Measurements from ENCODE around the gene AGBL4.

AGBL4 gene

DNA sequence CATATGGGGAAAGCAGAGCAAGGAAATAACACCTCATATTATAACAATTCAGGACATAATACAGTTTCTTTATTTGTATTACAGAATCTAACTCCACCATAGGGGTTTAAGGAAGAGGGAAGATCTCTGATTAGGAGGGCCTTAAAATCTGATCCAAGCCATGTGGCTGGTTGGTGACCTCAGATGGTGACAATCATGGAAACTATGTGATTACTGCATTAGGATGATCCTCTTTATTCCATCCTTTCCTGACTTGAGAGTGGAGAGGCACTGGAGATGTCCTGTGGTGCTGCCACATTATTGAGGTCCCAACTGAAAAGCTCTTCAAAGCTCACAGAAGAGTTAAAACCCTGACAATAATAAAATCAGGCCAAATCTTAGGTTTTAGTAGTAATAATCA lies 1078.9 kb downstream of the AGBL4 start:
- Histone ChIP-seq H3K9ac (ENCODE audit: low read depth, low read length) (no peak overlapping the region), H2AFZ (ENCODE audit: low read depth, low read length) (no peak overlapping the region), H3K4me1 (ENCODE audit: insufficient read depth, low read length) (no peaks in the 10 kb centered on the region), H3K27me3 (ENCODE audit: insufficient read depth, low read length, poor library complexity) (no peaks in the 10 kb centered on the region), H3K9me3 (ENCODE audit: insufficient read depth, low read length, severe bottlenecking) (no peaks in the 10 kb centered on the region), H3K27ac (ENCODE audit: low read length) (no peak overlapping the region), H4K20me1 (ENCODE audit: insufficient read depth, low read length) (no peaks in the 10 kb centered on the region), H3K79me2 (ENCODE audit: insufficient read depth, low read length) (no peaks in the 10 kb centered on the region), H3K36me3 (ENCODE audit: insufficient read depth, low read length) (no peaks in the 10 kb centered on the region), H3K4me2 (ENCODE audit: insufficient read depth, low read length) (no peak overlapping the region), H3K4me3 (ENCODE audit: low read depth in 1 of 2, low read length in 2 of 2) (no peak overlapping the region)
- TF ChIP-seq EZH2 (IDR thresholded peaks at IDR 0.05; ENCODE audit: borderline replicate concordance, low read depth, low read length, severe bottlenecking) (no peak), CTCF (IDR thresholded peaks at IDR 0.05; ENCODE audit: borderline replicate concordance, extremely low read depth, low read length, poor library complexity, severe bottlenecking) (no peak)
- DNase-seq (no peak), ATAC-seq (ENCODE audit: insufficient read depth, low read depth) (no peak)

DNA sequence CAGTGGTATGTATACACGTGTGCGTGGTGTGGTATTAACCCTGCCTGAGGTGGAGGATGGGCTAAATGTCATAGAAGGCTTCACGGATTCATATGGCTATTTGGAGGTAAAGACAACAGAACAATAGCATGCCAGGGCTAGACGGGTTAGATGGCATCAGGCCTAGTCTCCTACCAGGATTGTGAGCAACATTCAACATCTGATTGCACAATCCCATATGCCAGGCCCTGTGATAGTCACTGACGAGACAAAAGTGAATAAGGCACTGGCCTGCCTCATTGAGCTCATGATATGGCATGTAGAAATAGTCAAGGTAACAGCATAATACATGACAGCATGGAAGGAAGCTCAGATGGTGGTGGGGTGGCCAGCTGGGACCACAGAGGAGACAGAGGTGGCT lies 1079.9 kb downstream of the AGBL4 start:
- ATAC-seq (ENCODE audit: insufficient read depth, low read depth) (no peak), DNase-seq (no peak)
- Histone ChIP-seq H3K4me3 (ENCODE audit: low read depth in 1 of 2, low read length in 2 of 2) (no peak overlapping the region), H2AFZ (ENCODE audit: low read depth, low read length) (no peak overlapping the region), H3K4me1 (ENCODE audit: insufficient read depth, low read length) (no peaks in the 10 kb centered on the region), H3K79me2 (ENCODE audit: insufficient read depth, low read length) (no peaks in the 10 kb centered on the region), H3K36me3 (ENCODE audit: insufficient read depth, low read length) (no peaks in the 10 kb centered on the region), H3K4me2 (ENCODE audit: insufficient read depth, low read length) (no peak overlapping the region), H3K9ac (ENCODE audit: low read depth, low read length) (no peak overlapping the region), H4K20me1 (ENCODE audit: insufficient read depth, low read length) (no peaks in the 10 kb centered on the region), H3K27ac (ENCODE audit: low read length) (no peak overlapping the region), H3K27me3 (ENCODE audit: insufficient read depth, low read length, poor library complexity) (no peaks in the 10 kb centered on the region), H3K9me3 (ENCODE audit: insufficient read depth, low read length, severe bottlenecking) (no peaks in the 10 kb centered on the region)
- TF ChIP-seq CTCF (IDR thresholded peaks at IDR 0.05; ENCODE audit: borderline replicate concordance, extremely low read depth, low read length, poor library complexity, severe bottlenecking) (no peak), EZH2 (IDR thresholded peaks at IDR 0.05; ENCODE audit: borderline replicate concordance, low read depth, low read length, severe bottlenecking) (no peak)

DNA sequence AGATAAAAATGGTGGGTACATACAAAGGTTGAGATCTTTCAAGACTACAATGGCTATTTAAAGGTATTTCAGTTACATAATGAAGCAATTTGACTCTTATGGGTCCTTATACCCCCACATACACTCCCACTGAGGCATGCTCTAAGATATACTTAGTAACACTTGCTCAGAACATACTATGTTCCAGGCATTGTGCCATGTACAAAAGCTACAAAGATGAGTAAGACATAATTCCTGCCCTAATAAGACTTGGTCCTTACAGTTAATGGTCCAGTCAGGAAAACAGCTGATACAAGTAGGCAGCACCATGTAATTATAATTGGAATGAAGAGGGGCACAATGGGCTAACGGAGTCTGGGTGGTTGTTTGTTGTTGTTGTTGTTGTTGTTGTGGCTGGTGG lies 1080.4 kb downstream of the AGBL4 start:
- Histone ChIP-seq H2AFZ (ENCODE audit: low read depth, low read length) (no peak overlapping the region), H3K9me3 (ENCODE audit: insufficient read depth, low read length, severe bottlenecking) (no peaks in the 10 kb centered on the region), H3K4me2 (ENCODE audit: insufficient read depth, low read length) (no peak overlapping the region), H3K4me3 (ENCODE audit: low read depth in 1 of 2, low read length in 2 of 2) (no peak overlapping the region), H3K4me1 (ENCODE audit: insufficient read depth, low read length) (no peaks in the 10 kb centered on the region), H4K20me1 (ENCODE audit: insufficient read depth, low read length) (no peaks in the 10 kb centered on the region), H3K36me3 (ENCODE audit: insufficient read depth, low read length) (no peaks in the 10 kb centered on the region), H3K27ac (ENCODE audit: low read length) (no peak overlapping the region), H3K9ac (ENCODE audit: low read depth, low read length) (no peak overlapping the region), H3K79me2 (ENCODE audit: insufficient read depth, low read length) (no peaks in the 10 kb centered on the region), H3K27me3 (ENCODE audit: insufficient read depth, low read length, poor library complexity) (no peaks in the 10 kb centered on the region)
- DNase-seq, result no peak
- TF ChIP-seq EZH2 (IDR thresholded peaks at IDR 0.05; ENCODE audit: borderline replicate concordance, low read depth, low read length, severe bottlenecking) (no peak), CTCF (IDR thresholded peaks at IDR 0.05; ENCODE audit: borderline replicate concordance, extremely low read depth, low read length, poor library complexity, severe bottlenecking) (no peak)
- ATAC-seq (ENCODE audit: insufficient read depth, low read depth), result no peak
